WTC11 (cell line): ENCODE data around the gene SLC8A2. TPM values are rescaled to one million over a fixed set of nuclear protein-coding genes. Genes with fewer than 3 reads are reported as not detected.
A peak's percentile ranks its signal among the peaks of the same experiment; 100 is the strongest.

Source experiments
- ATAC-seq: fragments of 200-7000 bp; cut with Tn5 transposase; 2 replicates; pipeline ENCODE4 v1.10.0; 2021; ENCODE audit warnings: mild to moderate bottlenecking, moderate library complexity
- CTCF ChIA-PET: fragments of 300-600 bp; sonication (Branson Sonifier 250); formaldehyde crosslinking; loops from one replicate; lab custom pipeline; 2021; ENCODE audit warnings: antibody characterized with exemption; lab: Charles Lee
- POLR2A ChIA-PET: fragments of 350-600 bp; sonication (Branson Sonifier 250); formaldehyde crosslinking; loops from one replicate; lab custom pipeline; 2021; ENCODE audit warnings: antibody characterized with exemption; lab: Charles Lee
- DNase-seq: peaks from one replicate; pipeline ENCODE4 v3.0.0; 2021; ENCODE audit warnings: low spot score
- H3K27ac Mint-ChIP-seq: 2 replicates; pipeline ENCODE4 v1.8.0; 2021; ENCODE audit warnings: mixed read lengths
- H3K27me3 Mint-ChIP-seq: 2 replicates; pipeline ENCODE4 v1.8.0; 2021; ENCODE audit warnings: low read depth, mild to moderate bottlenecking, moderate library complexity, mixed read lengths
- H3K36me3 Mint-ChIP-seq: 2 replicates; pipeline ENCODE4 v1.8.0; 2021; ENCODE audit warnings: mixed read lengths
- H3K4me1 Mint-ChIP-seq: 2 replicates; pipeline ENCODE4 v1.8.0; 2022; ENCODE audit warnings: mixed read lengths
- H3K4me3 Mint-ChIP-seq: 2 replicates; pipeline ENCODE4 v1.8.0; 2021; ENCODE audit warnings: mild to moderate bottlenecking, moderate library complexity, mixed read lengths
- H3K9me3 Mint-ChIP-seq: 2 replicates; pipeline ENCODE4 v1.8.0; 2021; ENCODE audit warnings: mixed read lengths
- ATF3 ChIP-seq: sonication (generic); formaldehyde crosslinking; conservative IDR thresholded peaks from 2 replicates; pipeline ENCODE4 v1.8.1; 2022; ENCODE audit warnings: mild to moderate bottlenecking, missing genetic modification reagents
- CBFB ChIP-seq: sonication (generic); formaldehyde crosslinking; IDR thresholded peaks from 2 replicates; pipeline ENCODE4 v1.8.1; 2022; ENCODE audit warnings: mild to moderate bottlenecking, low read depth, missing genetic modification reagents
- ETV6 ChIP-seq: sonication (generic); formaldehyde crosslinking; IDR thresholded peaks from 2 replicates; pipeline ENCODE4 v1.8.1; 2022; ENCODE audit warnings: mild to moderate bottlenecking, missing genetic modification reagents
- GRHL2 ChIP-seq: fragments of 250-450 bp; sonication (Bioruptor Pico); IDR thresholded peaks from 2 replicates; pipeline ENCODE4 v1.8.0; 2022; ENCODE audit warnings: mild to moderate bottlenecking, moderate library complexity; ENCODE audit not compliant: insufficient replicate concordance, severe bottlenecking
- HMGXB4 ChIP-seq: sonication (generic); formaldehyde crosslinking; IDR thresholded peaks from 2 replicates; pipeline ENCODE4 v1.8.1; 2023; ENCODE audit warnings: mild to moderate bottlenecking, moderate library complexity, missing genetic modification reagents
- NR1H2 ChIP-seq: sonication (generic); formaldehyde crosslinking; IDR thresholded peaks from 2 replicates; pipeline ENCODE4 v1.9.0; 2021; ENCODE audit warnings: mild to moderate bottlenecking, moderate library complexity, missing genetic modification reagents
- NR3C1 ChIP-seq: sonication (generic); formaldehyde crosslinking; conservative IDR thresholded peaks from 2 replicates; pipeline ENCODE4 v1.8.1; 2023; ENCODE audit warnings: low read depth, mild to moderate bottlenecking, missing genetic modification reagents
- SMAD3 ChIP-seq: sonication (generic); formaldehyde crosslinking; IDR thresholded peaks from 2 replicates; pipeline ENCODE4 v1.8.0; 2022; ENCODE audit warnings: missing genetic modification reagents, mild to moderate bottlenecking, borderline replicate concordance
- SP1 ChIP-seq: sonication (generic); formaldehyde crosslinking; conservative IDR thresholded peaks from 2 replicates; pipeline ENCODE4 v1.8.1; 2022; ENCODE audit warnings: missing genetic modification reagents
- ZNF121 ChIP-seq: sonication (generic); formaldehyde crosslinking; IDR thresholded peaks from 2 replicates; pipeline ENCODE4 v1.8.0; 2023; ENCODE audit warnings: missing genetic modification reagents
- ZNF219 ChIP-seq: sonication (generic); formaldehyde crosslinking; IDR thresholded peaks from 2 replicates; pipeline ENCODE4 v1.8.0; 2023; ENCODE audit warnings: missing genetic modification reagents, mild to moderate bottlenecking, borderline replicate concordance
- ZNF232 ChIP-seq: sonication (generic); formaldehyde crosslinking; IDR thresholded peaks from 2 replicates; pipeline ENCODE4 v1.8.0; 2022; ENCODE audit warnings: mild to moderate bottlenecking, missing genetic modification reagents
- ZNF281 ChIP-seq: sonication (generic); formaldehyde crosslinking; IDR thresholded peaks from 2 replicates; pipeline ENCODE4 v1.8.0; 2023; ENCODE audit warnings: mild to moderate bottlenecking, missing genetic modification reagents
- ZNF396 ChIP-seq: fragments of 250-450 bp; sonication (Bioruptor Pico); IDR thresholded peaks from 2 replicates; pipeline ENCODE4 v1.8.0; 2021; ENCODE audit warnings: mild to moderate bottlenecking, moderate library complexity, borderline replicate concordance
- ZNF512 ChIP-seq: sonication (generic); formaldehyde crosslinking; IDR thresholded peaks from 2 replicates; pipeline ENCODE4 v1.8.1; 2022; ENCODE audit warnings: missing genetic modification reagents, borderline replicate concordance
- total RNA-seq: library from RNA; stranded (reverse); gene quantifications from 3 replicates; pipeline ENCODE4 v1.2.3, GENCODE V29; 2021
- TF ChIP-seq, protein P1 (sequence below): sonication (generic); formaldehyde crosslinking; IDR thresholded peaks from 2 replicates; pipeline ENCODE4 v1.8.0; 2022; ENCODE audit warnings: mild to moderate bottlenecking, missing genetic modification reagents
- TF ChIP-seq, protein P2 (sequence below): sonication (generic); formaldehyde crosslinking; IDR thresholded peaks from 2 replicates; pipeline ENCODE4 v1.8.1; 2022; ENCODE audit warnings: mild to moderate bottlenecking, missing genetic modification reagents, moderate library complexity, borderline replicate concordance
- TF ChIP-seq, protein P3 (sequence below): fragments of 250-450 bp; sonication (Bioruptor Pico); conservative IDR thresholded peaks from 2 replicates; pipeline ENCODE4 v1.9.0; 2021; ENCODE audit warnings: mild to moderate bottlenecking
- TF ChIP-seq, protein P4 (sequence below): fragments of 250-450 bp; sonication (Bioruptor Pico); IDR thresholded peaks from 2 replicates; pipeline ENCODE4 v1.8.0; 2021; ENCODE audit warnings: mild to moderate bottlenecking

Gene SLC8A2
- total RNA-seq, 1 experiment from 2014 or later, result 6.5 TPM

GRCh38 chr19:47416643-47416985 lies 55.1 kb downstream of the SLC8A2 start (continued):
- TF ChIP-seq ZNF281 (CRISPR knock-in tag), result no peak
- TF ChIP-seq ZNF396, result no peak
- TF ChIP-seq CBFB (CRISPR knock-in tag), result no peak

- H3K4me3 Mint-ChIP-seq, result no peak overlapping the region
- no peak for TF ChIP-seq CBFB (CRISPR knock-in tag)
- TF ChIP-seq, protein P1, sequence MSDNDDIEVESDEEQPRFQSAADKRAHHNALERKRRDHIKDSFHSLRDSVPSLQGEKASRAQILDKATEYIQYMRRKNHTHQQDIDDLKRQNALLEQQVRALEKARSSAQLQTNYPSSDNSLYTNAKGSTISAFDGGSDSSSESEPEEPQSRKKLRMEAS (CRISPR knock-in tag), result no peak
- no peak for TF ChIP-seq NR3C1 (CRISPR knock-in tag)
- no peak for TF ChIP-seq ZNF232 (CRISPR knock-in tag)
- peak; percentile 86; the same call in 1 of the 2 replicates for TF ChIP-seq ZNF121 (CRISPR knock-in tag)
- H3K36me3 Mint-ChIP-seq, result peaks cover 15% of the 10 kb centered on the region
- DNase-seq (no peak), ATAC-seq (no peak)
- CTCF ChIA-PET, result interaction anchor here (0.5 to 2.9 kb wide), 9 partner anchors 9 to 97 kb away, joined by 3 to 24 read pairs (median 4); no protein-coding TSS in a partner anchor
- H3K27me3 Mint-ChIP-seq, result peaks cover 55% of the 10 kb centered on the region
- no peak overlapping the region for H3K27ac Mint-ChIP-seq
- H3K9me3 Mint-ChIP-seq, result no peaks in the 10 kb centered on the region
- POLR2A ChIA-PET, result no interaction called here
- peaks cover 43% of the 10 kb centered on the region for H3K4me1 Mint-ChIP-seq
Measured at GRCh38 chr19:47415953-47416642, 55.6 kb downstream of the SLC8A2 start.

- ATAC-seq, result peak; percentile 59
- peaks cover 39% of the 10 kb centered on the region for H3K27me3 Mint-ChIP-seq
- H3K4me1 Mint-ChIP-seq, result peaks cover 28% of the 10 kb centered on the region
- ChIA-PET POLR2A (no interaction called here), CTCF (interaction anchor here (0.7 to 2.9 kb wide), 10 partner anchors 14 to 140 kb away, joined by 3 to 24 read pairs (median 4); partner anchors contain the start of genes DHX34 and INAFM1)
- H3K4me3 Mint-ChIP-seq, result no peak overlapping the region
- H3K36me3 Mint-ChIP-seq, result peaks cover 15% of the 10 kb centered on the region
- no peaks in the 10 kb centered on the region for H3K9me3 Mint-ChIP-seq
- H3K27ac Mint-ChIP-seq, result no peak overlapping the region; the same call in 1 of the 2 replicates
- peak; percentile 73 for DNase-seq
- TF ChIP-seq HMGXB4 (no peak), ZNF232 (CRISPR knock-in tag) (no peak), SMAD3 (CRISPR knock-in tag) (0 out of 2 replicates have a peak, but pooled peaks have one; percentile 43), GRHL2 (CRISPR knock-in tag) (no peak), NR1H2 (CRISPR knock-in tag) (no peak), ETV6 (CRISPR knock-in tag) (no peak), ZNF512 (no peak), ZNF219 (CRISPR knock-in tag) (no peak), ATF3 (CRISPR knock-in tag) (no peak), SP1 (CRISPR knock-in tag) (0 out of 2 replicates have a peak, but pooled peaks have one; percentile 27)
- TF ChIP-seq, protein P2, sequence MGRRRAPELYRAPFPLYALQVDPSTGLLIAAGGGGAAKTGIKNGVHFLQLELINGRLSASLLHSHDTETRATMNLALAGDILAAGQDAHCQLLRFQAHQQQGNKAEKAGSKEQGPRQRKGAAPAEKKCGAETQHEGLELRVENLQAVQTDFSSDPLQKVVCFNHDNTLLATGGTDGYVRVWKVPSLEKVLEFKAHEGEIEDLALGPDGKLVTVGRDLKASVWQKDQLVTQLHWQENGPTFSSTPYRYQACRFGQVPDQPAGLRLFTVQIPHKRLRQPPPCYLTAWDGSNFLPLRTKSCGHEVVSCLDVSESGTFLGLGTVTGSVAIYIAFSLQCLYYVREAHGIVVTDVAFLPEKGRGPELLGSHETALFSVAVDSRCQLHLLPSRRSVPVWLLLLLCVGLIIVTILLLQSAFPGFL (CRISPR knock-in tag), result no peak
- TF ChIP-seq, protein P3, sequence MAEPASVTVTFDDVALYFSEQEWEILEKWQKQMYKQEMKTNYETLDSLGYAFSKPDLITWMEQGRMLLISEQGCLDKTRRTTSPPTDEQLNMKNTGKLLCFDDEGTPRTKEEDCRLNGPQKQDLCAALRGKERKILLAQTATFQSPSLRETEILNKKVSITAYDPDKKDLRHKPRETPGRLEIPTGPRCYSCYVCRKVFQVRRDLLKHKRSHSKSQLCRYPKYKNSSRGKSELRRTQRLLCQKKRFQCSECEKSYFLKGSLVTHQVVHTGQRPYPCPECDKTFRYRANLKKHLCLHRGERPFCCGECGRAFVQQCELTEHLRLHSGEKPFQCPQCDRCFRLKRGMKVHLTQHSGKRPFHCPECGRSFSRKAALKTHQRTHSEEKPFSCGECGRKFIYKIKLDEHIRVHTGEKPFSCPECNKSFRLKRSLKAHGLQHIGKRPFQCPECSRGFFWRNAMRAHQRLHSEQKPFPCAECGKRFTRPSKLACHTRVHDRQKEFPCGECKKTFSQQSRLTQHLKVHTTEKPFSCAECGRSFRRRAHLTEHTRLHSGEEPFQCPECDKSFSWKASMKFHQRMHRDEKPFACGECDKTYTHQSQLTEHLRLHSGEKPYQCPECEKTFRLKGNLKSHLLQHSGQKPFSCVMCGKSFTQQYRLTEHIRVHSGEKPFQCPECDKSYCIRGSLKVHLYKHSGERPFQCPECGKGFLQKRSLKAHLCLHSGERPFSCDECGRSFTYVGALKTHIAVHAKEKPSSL, result no peak
- TF ChIP-seq, protein P4, sequence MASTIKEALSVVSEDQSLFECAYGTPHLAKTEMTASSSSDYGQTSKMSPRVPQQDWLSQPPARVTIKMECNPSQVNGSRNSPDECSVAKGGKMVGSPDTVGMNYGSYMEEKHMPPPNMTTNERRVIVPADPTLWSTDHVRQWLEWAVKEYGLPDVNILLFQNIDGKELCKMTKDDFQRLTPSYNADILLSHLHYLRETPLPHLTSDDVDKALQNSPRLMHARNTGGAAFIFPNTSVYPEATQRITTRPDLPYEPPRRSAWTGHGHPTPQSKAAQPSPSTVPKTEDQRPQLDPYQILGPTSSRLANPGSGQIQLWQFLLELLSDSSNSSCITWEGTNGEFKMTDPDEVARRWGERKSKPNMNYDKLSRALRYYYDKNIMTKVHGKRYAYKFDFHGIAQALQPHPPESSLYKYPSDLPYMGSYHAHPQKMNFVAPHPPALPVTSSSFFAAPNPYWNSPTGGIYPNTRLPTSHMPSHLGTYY (CRISPR knock-in tag), result no peak
Measured at GRCh38 chr19:47414469-47414868, 57.2 kb downstream of the SLC8A2 start.
